Retinal pigment epithelial cell (primary cell): Measurements from ENCODE around the gene PRDX3.

Source experiments
- DNase-seq: peaks from one replicate; pipeline ENCODE4 v3.0.0-alpha.2; 2010; ENCODE audit warnings: low read depth
- H3K4me3 ChIP-seq: 2 replicates; pipeline ENCODE4 v1.5.1; 2011; ENCODE audit warnings: mild to moderate bottlenecking, low read length, control low read depth, moderate library complexity
- TF ChIP-seq, protein P1 (sequence below): conservative IDR thresholded peaks from 2 replicates; pipeline ENCODE4 v1.5.1; 2011; ENCODE audit warnings: low read depth, low read length, control low read depth, inconsistent platforms

The PRDX3 gene

GRCh38 chr10:119178372-119179119, at the start of gene PRDX3:
Gene PRDX3, minus strand, starts transcription at chr10:119178812. Its CDS starts 22 bp downstream, at chr10:119178790.
- peak; percentile 59 for DNase-seq
- peak within 1 kb of the TSS; percentile 96 for H3K4me3 ChIP-seq
- TF ChIP-seq, protein P1, sequence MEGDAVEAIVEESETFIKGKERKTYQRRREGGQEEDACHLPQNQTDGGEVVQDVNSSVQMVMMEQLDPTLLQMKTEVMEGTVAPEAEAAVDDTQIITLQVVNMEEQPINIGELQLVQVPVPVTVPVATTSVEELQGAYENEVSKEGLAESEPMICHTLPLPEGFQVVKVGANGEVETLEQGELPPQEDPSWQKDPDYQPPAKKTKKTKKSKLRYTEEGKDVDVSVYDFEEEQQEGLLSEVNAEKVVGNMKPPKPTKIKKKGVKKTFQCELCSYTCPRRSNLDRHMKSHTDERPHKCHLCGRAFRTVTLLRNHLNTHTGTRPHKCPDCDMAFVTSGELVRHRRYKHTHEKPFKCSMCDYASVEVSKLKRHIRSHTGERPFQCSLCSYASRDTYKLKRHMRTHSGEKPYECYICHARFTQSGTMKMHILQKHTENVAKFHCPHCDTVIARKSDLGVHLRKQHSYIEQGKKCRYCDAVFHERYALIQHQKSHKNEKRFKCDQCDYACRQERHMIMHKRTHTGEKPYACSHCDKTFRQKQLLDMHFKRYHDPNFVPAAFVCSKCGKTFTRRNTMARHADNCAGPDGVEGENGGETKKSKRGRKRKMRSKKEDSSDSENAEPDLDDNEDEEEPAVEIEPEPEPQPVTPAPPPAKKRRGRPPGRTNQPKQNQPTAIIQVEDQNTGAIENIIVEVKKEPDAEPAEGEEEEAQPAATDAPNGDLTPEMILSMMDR = peak; percentile 4

GRCh38 chr10:119227825-119228224, 49.2 kb upstream of the PRDX3 start:
- H3K4me3 ChIP-seq = no peak overlapping the region
- no peak for DNase-seq
- TF ChIP-seq, protein P1 = no peak

DNA sequence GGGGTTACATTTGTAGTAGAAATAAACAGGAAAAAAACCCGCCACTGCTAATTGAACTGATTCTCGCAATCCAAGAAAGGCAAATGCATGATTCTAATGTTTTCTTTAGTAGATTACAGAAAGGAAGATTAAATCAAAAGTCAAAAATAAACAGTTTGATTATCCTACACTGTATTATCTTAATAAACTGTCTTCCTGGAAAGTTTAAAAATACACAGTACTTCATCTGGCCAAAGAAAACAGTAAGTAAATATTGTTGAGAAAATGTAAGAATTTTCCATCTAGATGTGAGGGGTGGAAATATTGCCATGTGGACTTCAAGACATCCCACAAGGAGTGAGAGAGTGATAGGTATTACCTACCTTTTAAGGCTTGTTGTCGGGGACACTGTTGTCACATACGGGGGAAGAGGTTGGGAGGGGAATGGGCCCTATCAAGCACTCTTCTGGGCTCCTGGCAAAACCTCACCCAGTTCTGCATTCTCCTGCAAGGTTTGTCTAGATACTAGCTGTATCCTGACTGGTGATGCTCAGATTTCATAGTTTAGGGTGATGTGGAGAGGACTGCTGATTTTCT, 46.6 kb upstream of the PRDX3 start:
- no peak for DNase-seq
- no peak overlapping the region for H3K4me3 ChIP-seq
- TF ChIP-seq, protein P1 = no peak

DNA sequence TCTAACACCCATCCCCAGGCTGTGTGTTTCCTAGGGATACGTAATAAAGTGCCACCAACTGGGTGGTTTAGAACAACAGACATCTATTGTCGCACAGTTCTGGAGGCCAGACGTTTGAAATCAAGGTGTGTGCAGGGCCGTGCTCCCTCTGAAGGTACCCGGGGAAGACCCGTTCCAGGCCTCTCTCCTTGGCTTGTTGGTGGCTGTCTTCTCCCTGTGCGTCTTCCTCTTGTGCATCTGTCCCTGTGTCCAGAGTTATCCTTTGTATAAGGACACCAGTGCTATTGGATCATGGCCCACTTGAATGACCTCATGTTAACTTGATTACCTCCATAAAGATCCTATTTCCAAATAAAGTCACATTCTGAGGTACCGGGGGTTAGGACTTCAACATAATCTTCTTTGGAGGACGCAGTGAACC, 44.4 kb upstream of the PRDX3 start:
- TF ChIP-seq, protein P1 = no peak
- no peak overlapping the region for H3K4me3 ChIP-seq
- DNase-seq = no peak

DNA sequence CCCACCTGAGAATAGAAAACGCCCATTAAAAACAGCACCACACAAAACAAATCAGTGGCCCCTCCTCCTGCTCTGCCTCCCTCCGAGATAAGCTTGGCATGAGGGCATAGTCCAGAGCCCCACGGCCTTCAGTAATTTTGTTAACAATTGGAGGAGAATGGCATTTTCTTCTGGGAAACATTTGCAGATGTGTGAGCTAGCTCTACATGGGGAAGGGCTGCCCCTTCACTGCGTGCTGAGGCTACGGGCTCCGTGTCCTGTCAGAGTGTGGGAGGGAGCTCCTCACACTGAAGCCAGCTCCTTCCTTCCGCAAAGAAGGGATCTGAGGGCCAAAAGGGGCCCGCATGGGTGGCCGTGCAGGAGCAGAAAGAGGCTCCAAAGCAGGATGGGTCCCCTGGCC, 43.9 kb upstream of the PRDX3 start:
- H3K4me3 ChIP-seq = no peak overlapping the region
- TF ChIP-seq, protein P1 = no peak
- no peak for DNase-seq

DNA sequence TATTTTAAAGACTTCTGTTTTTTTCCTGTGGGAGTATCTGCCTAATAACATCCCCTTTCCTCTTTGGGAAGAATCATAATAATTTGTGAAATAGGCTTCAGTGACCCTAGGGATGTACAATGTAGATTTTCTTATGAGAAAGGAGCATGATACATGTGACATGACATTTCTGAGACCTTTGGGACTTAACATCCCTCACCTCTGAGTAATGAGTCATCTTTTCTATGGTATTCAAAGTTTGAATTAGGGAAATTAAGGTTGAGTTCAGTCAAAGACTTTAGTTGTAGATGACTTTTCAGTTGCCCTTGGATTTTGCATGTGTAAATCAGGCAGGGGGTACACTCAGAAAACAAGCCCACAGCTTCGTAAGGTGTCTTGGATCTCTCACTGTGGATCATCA, 43.1 kb upstream of the PRDX3 start:
- H3K4me3 ChIP-seq = no peak overlapping the region
- TF ChIP-seq, protein P1 = no peak
- DNase-seq = no peak

- TF ChIP-seq, protein P1 = no peak
- no peak for DNase-seq
- H3K4me3 ChIP-seq = no peak overlapping the region
Measured at GRCh38 chr10:119221201-119221600, 42.6 kb upstream of the PRDX3 start.
